Left lobe of liver (tissue), 2 donors: ENCODE data around the gene AMBRA1. TPM values are rescaled to one million over a fixed set of nuclear protein-coding genes. Genes with fewer than 3 reads are reported as not detected.

Experiments used
- ATAC-seq: fragments of 200-7000 bp; cut with Tn5 transposase; one replicate; pipeline ENCODE4 v1.9.1; 2020; ENCODE audit warnings: mild to moderate bottlenecking, moderate library complexity
- DNase-seq: peaks from one replicate; pipeline ENCODE4 v3.0.0-alpha.2; 2020; ENCODE audit warnings: low spot score
- total RNA-seq: library from RNA; stranded (reverse); gene quantifications from one replicate; pipeline ENCODE4 v1.2.1, GENCODE V29; 2021
- donor health status: DM: no; HTN: no; CAD: no; lungs with moderate emphysema.
- donor health status: DM: no; HTN: yes; CAD: no.

Gene AMBRA1
- total RNA-seq, 1 donor from 2014 or later, result 14.7 TPM

DNA sequence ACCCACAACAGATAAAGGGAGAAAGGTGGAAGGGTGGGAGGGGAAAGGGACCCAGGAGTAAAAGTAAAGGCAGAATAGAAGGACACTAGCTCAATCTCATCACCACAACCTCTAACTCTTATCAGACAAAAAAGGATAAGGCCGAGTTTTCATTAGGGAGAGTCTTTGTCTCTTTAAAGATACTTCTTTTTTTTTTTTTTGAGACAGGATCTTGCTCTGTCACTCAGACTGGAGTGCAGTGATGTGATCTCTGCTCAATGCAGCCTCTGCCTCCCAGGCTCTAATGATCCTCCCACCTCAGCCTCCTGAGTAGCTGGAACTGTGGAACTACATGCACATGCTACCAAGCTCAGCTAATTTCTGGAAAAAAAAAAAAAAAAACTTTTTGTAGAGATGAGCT is 116.7 kb downstream of the AMBRA1 start:
- no peak for ATAC-seq
- DNase-seq, result no peak

DNA sequence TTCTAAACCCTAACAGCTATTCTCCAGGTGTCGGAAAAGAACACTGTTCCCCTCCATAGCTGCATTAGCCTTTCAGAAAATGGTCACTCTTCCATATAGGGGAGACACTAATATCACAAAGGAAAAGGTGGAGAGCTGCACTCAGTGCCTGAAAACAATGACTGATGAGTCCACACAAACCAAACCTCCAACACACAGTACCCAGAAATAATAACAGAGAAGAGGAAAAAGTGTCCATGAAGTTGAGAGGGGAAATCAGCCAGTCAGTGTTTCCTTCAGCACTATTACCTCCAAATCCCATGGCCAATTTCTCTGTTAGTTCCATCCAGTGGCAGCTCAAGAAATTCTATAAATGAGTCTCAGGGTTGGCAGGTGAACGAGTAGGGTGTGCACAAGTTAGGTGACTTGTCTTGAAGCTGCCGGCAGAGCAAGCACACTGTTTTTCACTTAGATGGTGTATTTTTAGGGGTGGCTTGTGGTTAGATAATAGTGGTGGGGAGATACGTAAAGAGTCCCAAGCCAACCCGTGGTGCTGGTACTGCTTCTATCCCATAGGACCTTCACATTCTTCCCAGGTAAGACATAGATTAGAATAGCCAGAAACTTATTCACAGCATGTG is 117.8 kb downstream of the AMBRA1 start:
- ATAC-seq, result no peak

DNA sequence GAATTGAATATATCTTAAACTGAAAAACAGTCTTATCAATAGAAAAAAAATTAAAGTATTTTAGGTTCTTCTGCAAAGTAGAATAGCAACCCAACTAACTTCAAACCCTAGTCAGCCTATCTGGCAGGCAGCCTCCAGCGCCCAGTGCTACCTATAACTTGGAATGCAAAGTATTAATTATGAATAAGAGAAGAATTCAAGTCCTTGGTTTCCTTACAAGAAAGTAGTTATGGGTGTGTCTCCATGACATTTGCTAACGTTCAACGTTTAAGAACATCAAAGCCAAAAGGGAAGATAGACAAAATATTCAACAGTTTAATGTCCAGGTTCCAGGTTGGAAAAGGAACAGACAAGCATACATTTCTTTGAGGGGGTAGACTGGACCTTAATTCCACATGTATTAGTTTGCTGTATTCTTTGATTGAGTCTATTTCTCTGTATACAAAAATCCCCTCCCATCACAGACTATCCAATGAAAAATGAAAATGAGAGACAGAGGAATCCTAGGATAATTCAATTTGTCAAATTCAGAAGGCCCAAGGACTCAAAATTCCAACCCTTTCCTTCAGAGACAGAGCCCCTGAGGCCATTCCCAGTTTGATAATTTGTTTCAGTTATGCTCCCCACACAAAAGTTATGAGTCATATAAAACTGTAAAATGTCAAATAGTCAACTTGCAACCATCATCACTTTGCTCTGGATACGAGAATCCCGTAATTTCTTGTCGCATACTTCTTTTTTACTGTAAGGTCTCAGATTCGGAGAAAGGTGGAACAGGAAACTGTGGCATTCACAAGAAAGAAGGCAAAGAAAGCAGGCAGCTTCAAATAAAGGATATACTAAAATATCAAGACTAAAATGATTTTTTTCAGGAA is 118.5 kb downstream of the AMBRA1 start:
- no peak for DNase-seq

More for the DNA sequence above, 117.8 kb downstream of the AMBRA1 start:
- no peak for DNase-seq

DNA sequence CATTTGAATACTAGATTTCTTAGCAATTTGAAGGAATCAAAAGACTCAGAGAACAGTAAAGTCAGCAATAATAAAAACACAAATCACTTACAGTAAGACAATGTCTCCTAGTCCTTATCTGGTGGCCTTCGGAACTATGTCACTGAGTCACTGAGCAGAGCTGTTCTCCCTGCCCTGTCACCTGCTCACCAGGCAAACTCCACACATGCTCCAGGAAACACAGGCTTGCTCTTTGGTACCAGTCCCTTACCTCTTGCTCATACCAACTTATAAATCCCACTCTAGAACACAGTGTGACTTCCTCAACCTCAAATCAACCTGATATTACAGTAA is 121.2 kb downstream of the AMBRA1 start:
- ATAC-seq (peak; percentile 68), DNase-seq (no peak)

More for the DNA sequence above, 118.5 kb downstream of the AMBRA1 start:
- ATAC-seq, result no peak

DNA sequence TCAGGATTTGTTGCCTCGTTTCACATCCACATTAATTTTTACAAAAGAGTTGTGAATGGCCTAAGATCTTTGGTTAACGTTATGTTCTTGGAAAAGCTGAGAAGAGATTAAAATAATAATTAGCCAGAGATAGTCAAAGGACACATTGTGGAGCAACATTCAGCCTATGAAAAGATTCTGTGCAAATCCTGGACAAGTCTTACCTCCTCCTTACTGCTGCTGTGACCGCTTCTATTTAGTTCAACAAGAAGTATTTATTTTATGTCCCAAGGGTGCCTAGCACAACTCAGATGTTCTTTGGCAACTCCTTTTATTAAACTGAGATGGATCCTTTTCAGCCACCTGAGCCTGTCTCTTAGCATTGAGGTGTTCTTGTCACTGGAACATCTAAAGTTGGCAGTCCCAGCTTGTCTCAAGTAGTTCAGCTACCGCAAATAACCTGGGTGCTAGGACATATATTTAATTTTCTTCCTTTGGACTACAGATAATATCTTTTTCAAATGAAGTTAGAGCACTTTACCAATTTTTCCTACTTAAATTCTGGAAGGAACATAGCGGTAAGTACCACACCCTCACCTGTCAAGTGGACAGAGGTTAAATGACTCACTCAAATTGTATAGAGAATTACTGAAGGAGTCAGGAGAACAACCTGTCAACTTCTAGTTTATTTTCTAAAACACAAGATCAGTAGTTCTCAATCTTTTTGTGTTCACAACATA is 121.7 kb downstream of the AMBRA1 start:
- DNase-seq, result no peak
- ATAC-seq, result no peak

DNA sequence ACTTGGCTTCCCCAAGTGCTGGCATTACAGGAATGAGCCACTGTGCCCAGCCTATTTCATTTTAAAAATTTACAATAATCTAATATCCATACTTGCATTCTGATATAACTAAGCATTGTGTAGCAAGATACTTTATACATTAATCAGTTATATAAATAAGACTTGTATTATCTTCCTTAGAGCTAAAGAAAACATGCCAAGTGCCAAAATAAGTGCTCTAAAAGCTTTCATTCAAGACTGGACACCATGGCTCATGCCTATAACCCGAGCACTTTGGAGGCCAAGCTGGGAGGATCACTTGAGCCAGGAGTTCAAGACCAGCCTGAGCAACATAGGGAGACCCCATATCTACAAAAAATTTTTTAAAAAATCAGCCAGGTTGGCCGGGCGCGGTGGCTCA is 123.9 kb downstream of the AMBRA1 start:
- ATAC-seq (no peak), DNase-seq (no peak)

DNA sequence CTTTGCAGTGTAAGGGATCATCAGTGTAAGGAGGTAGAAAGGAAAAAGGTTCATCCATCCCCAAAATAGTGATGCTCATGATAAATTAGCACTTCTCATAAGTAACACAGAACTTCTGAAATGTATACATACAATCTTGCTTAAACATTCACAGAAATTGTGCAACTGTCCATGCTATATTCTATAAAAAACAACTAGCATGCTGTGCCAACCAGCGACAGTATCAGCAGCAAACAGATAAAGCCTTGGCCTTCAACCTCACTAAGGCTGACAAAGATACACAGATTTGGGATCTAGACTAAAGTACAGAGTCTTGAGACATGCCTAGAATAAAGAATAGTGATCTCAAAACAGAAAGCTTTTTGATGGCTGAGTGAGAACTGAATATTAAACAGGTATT is 128.1 kb downstream of the AMBRA1 start:
- no peak for ATAC-seq
- no peak for DNase-seq

DNA sequence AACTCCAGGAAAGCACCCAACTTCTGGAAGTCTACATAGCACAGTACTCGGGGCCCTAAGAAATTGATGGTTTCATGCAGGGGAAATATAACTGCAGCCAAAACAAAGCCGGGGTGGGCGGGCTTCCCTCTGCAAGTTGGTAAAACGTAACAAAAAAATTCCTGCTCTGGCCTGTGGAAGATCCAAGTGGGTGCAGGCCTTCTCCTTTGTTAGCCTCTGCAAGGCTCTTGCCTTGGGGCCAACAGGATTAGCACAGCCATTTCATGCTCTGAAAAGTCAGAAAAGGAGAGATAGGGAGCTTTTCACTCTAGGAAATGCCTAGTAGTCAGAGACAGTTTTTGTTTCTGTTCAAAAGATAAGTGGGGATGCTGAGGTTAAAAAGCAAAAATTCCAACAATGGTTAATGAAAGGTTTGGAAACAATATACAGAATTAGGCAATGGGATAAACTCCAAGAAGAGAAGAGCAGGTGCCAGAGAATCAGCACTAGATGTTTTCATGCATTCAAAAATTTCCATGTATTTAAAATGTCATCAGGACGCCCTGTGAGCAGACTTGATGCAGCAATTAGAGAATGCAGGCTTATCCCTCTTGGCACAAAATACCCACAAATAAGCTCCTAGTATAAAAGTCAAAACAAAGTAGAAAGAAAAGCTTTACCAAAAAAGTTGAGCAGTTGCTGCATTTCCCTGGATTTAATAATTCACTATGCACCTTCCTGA is 130.0 kb downstream of the AMBRA1 start:
- ATAC-seq (no peak), DNase-seq (no peak)

DNA sequence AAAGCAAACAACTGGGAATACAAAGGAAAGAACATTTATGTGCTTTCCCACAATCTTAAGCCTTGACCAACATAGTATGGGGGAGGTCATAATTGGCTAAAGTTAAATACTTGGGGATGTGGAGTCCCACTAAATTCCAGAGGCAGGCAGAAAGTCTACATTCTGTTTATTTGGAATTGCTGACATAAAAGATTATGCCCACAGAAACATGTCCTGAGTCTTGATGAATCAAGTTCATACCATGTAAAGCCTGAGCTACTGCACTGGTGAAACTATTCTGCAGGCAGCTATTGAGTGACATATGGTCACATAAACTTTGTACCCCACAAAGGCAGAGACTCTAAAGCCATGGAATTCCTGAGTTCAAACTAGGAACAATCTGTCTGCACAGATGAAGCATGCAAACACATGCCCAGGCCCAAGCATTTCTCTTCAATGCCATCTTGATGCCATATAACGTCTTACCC is 132.3 kb downstream of the AMBRA1 start:
- DNase-seq (no peak), ATAC-seq (no peak)

DNA sequence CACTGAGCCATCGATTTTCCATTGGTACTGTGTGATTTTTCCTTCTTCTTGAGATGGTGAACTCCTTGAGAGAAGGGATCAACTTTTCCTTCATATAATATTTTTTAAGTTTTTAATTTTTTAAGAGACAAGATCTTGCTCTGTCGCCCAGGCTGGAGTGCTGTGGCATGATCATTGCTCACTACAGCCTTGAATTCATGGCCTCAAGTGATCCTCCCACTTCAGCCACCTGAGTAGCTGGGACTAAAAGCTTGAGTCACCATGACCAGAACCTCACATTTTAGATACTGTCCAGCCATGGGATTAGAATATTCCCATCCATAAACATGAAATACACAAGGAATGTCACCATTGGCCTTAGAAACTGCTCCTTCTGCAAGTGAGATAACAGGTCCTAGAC is 135.3 kb downstream of the AMBRA1 start:
- ATAC-seq, result no peak

DNA sequence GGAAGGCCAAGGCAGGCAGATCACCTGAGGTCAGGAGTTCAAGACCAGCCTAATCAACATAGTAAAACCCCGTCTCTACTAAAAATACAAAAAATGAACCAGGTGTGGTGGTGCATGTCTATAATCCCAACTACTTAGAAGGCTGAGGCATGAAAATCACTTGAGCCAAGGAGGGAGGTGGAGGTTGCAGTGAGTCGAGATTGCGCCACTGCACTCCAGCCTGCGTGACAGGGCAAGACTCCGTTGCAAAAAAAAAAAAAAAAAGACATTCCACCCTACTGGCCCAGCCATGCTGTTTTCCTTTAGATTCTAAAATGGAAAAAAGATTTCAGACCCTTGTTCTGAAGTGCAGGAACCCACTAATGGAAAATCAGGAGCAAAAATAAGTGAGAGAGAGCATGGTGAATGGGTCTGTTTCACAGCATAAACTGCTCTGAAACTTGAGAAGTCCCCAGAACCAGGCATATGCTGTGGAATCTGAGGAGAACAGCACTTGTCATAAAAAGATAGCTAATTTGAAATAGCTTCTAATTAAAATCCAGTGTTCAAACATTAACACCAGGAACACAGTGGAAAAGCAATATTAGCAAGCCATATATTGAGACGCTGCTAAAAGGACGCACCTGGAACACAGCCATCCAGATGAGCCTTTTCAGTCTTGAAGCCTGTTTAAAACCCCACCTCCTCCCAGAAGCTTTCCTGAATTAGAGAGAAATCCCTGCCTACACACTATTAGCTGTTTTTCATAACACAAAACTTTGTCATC is 136.0 kb downstream of the AMBRA1 start:
- ATAC-seq (no peak), DNase-seq (no peak)

More for the DNA sequence above, 135.3 kb downstream of the AMBRA1 start:
- no peak for DNase-seq

DNA sequence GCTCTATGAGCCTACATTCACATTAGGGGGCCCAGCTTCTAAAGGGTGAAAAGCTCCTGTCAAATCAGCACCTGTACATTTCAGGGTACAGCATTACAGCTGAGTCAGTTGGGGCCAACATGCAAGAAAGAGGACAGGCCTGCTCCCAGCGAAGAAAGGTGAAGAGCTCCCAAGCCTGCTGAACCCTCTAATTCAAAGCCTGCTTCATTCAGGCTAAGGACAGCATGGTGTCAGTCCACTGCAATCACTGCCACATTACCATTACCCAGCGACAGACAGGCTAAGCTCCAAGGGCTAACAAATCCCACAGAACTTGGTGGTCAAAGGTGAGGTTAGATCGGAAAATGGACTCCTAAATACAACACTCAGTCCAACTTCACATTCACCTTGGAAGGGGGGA is 136.8 kb downstream of the AMBRA1 start:
- no peak for DNase-seq
- no peak for ATAC-seq

DNA sequence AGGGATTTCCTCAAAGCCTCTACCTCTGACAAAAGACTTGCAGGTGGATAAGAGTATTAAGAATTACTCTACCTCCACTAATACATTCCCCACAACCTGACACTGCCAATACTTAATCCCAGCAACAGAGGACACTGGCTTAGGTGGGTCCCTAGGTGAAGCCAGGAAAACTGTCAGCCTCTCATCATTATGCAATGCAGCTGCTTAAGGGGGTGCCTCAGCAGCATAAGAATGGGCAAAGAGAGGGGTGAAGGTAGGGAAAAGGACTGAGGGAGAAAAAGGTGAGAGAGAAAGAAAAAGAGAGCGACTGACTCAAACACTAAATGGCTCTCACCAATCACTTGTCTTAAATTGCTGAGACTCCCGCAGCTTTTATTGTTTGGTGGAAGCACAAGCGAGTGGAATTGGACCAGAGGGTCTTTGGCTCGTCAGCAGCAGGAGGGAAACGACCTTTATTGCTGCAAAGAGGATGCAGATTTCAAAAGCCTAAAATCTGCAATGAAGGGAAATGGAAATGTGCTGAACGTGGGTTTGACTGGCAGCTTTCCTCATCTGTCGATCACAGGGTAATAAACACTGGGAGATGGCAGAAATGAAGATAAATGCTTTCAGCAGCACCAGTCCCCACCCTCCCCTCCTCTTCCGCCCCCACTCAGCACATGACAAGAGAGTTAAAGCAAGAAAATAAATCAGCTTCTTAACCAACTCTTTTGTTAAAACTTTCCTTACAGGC is 137.4 kb downstream of the AMBRA1 start:
- no peak for ATAC-seq

DNA sequence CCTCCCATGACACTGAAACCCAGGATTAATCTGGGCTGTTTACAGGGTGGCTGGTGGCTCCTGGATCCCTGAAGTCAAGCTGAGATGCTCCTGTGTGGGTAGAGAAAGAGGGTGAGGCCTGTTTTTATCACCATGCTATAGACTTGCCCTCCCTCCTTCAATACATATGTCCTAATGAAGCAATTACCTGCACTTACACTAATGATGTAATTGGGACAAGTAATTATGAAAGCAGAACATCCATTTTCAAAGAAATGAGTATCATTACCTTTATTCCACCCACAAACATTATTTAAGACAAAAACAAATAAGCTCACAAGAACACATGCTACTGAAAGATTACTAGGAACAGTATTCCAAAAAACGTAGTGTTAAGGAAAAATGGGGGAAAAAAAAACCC is 138.0 kb downstream of the AMBRA1 start:
- ATAC-seq (no peak), DNase-seq (no peak)

More for the DNA sequence above, 137.4 kb downstream of the AMBRA1 start:
- no peak for DNase-seq

DNA sequence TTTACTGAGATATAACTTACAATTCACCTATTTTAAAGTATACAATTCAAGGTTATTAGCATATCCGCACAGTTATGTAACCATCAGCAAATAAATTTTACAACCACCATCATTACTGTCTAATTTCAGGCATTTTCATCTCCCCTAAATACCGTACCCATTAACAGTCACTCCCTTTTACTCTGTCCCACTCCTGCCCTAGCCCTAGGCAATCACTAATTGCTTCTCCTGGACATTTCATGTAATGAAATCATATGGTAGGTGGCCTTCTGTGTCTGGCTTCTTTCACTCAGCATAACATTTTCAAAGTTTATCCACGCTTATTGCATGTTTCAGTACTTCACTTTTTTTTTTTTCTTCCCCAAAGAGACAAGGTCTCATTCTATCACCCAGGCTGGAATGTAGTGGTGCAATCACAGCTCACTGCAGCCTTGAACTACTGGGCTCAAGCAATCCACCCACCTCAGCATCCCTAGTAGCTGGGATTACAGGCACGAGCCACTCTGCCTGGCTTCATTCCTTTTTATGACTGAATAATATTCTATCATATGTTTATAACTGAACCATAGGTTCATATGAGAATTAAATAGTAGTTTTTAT is 140.8 kb downstream of the AMBRA1 start:
- DNase-seq (no peak), ATAC-seq (no peak)

DNA sequence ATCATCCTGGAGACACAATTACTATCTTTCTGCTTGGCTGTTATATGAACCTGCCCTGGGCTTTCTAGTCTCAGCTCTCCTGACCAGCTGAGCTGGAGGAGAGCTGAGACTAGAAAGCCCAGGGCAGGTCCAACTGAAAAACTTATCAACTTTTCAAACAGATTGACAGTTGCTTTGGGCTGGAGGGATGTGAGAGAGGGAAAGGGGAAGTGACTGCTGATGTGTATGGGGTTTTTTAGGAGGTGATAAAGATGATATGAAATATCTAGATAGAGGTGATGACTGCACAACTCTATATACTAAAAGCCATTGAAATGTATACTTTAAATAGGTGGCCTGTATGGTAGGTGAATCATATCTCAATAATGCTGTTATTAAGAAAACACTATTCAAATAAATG is 142.1 kb downstream of the AMBRA1 start:
- DNase-seq (no peak), ATAC-seq (no peak)

DNA sequence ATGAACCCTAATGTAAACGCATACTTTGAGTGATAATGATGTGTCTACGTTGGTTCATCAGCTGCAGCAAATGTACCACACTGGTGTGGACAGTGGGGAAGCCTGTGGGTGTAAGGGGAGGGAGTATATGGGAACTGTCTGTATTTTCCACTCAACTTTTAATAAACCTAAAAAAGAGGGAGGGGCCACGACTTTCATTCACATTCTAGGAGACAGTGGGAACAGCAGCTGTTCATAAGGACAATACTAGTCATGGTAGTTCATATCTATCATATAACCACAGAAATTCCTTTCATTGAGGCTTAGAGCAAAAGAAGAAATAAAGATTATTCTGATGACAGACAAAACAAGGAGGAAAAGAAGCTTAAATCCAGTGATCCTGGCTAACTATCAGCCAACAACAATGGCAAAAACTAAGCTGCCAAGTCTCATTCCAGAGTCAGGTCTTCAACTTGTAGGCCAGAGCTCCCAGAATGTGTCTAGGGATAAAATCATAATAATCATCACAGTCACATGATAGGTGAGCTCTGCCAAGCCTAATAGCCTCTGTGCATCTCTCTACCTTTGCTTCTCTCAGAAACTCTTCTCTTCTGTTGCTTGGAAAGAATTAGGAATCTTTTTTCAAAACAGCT is 142.9 kb downstream of the AMBRA1 start:
- no peak for DNase-seq
- no peak for ATAC-seq

DNA sequence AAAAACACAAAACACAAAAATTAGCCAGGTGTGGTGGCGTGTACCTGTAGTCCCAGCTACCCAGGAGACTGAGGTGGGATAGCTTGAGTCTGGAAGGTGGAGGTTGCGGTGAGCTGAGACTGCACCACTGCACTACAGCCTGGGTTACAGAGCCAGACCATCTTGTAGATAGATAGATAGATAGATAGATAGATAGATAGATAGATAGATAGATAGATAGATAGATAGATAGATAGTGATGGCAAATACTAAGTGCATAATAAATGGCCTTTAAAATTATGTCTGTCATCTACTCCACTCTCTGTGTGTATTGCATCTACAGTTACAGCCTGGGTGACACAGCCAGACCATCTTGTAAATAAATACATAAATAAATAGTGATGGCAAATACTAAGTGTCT is 146.3 kb downstream of the AMBRA1 start:
- no peak for DNase-seq
- ATAC-seq, result no peak
